Esophagus squamous epithelium (tissue), 4 donors: ENCODE results near the gene RBMS3.

Source experiments
- CTCF ChIP-seq, 6 experiments: fragments of 450-650 bp in 4 of 6; fragments of 200-600 bp in 2 of 6; sonication (generic) in 2 of 6; IDR thresholded peaks; one replicate each; pipeline ENCODE4 v1.5.1; 2016 to 2019; ENCODE audit warnings: antibody characterized with exemption in 6 of 6, mild to moderate bottlenecking in 4 of 6, moderate library complexity in 4 of 6
- POLR2A ChIP-seq, 4 donors: fragments of 450-650 bp; IDR thresholded peaks; one replicate each; pipeline ENCODE4 v1.6.1; 2017; ENCODE audit warnings: antibody characterized with exemption in 4 of 4, mild to moderate bottlenecking in 4 of 4, moderate library complexity in 3 of 4

GRCh38 chr3:29537889-29538609 is 257.2 kb downstream of the RBMS3 start:
- TF ChIP-seq CTCF (IDR thresholded peaks at IDR 0.05) (no peak), POLR2A (IDR thresholded peaks at IDR 0.05) (no peak)
